Right forelimb (tissue), 1 donor: ENCODE results near the gene CORO2A.
"Not testable (repeated sequence)": the region's sequence is repeated elsewhere in the genome, so short reads cannot be mapped to it uniquely, and the experiment has no call there.

Experiments used
- DNase-seq: peaks from one replicate; pipeline ENCODE4 v3.0.0-alpha.2; 2018

Gene CORO2A

GRCh38 chr9:98078895-98079294, 113.5 kb downstream of the CORO2A start:
- DNase-seq: no peak

- not testable (repeated sequence) for DNase-seq
These were observed 115.9 kb downstream of the CORO2A start for GRCh38 chr9:98076514-98076890.

GRCh38 chr9:98075332-98075805, 117.1 kb downstream of the CORO2A start:
- no peak for DNase-seq

GRCh38 chr9:98074115-98074990, 118.1 kb downstream of the CORO2A start:
- peak; percentile 74 for DNase-seq

- DNase-seq: no peak
These were observed 120.7 kb downstream of the CORO2A start for GRCh38 chr9:98071737-98072136.
